DND-41 (cell line): ENCODE results near the gene BRD1.

Experiments
- CTCF ChIP-seq: IDR thresholded peaks from 2 replicates; pipeline ENCODE4 v1.5.1; 2012; ENCODE audit warnings: borderline replicate concordance, low read length, moderate library complexity, mild to moderate bottlenecking; ENCODE audit not compliant: poor library complexity, severe bottlenecking; ENCODE audit errors: extremely low read depth
- EZH2 ChIP-seq: IDR thresholded peaks from 3 replicates; pipeline ENCODE4 v1.6.1; 2012; ENCODE audit warnings: borderline replicate concordance, low read depth, mild to moderate bottlenecking, moderate library complexity, low read length, inconsistent platforms; ENCODE audit not compliant: severe bottlenecking

DNA sequence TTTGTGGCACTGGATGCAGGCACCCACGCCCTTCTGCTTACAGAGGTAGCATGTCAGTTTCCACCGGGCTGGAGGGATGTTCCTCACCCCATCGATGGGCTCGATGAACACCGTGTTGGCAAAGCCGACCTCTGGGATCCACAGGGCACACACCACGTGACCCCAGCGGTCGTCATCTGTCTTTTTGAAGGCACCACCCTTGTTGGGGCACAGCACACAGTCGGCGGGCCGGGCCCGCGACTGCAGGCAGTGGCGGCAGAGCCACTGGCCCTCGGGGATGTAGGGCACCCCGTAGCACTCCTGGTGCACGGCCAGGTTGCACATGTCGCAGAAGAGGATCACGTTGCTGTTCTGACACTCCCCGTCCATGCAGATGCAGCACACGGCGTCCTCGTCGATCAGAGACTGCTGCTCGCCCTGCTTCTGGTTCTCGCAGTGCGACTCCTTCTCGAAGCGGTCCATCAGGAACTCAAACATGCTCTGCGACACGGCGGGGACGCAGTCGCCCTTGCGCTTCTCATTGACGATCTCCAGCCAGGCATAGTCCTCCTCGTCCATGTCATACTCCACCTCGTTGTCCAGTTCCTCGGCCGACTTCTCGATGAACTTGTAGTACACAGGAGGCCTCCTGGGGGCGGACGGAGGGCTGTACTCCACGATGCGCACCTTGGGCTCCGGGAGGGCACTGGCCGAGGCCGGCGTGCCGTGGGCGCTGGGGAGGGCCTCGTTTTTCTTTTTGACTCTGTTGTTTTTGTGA is 4.2 kb downstream of the BRD1 start:
- TF ChIP-seq CTCF (no peak), EZH2 (no peak)
